SK-N-SH (cell line): ENCODE data around the gene PRSS1. TPM values are rescaled to one million over a fixed set of nuclear protein-coding genes. Genes with fewer than 3 reads are reported as not detected.
"Not testable (repeated sequence)": the region's sequence is repeated elsewhere in the genome, so short reads cannot be mapped to it uniquely, and the experiment has no call there.

Source experiments
- CTCF ChIA-PET: fragments of 300-600, 350-600 bp; formaldehyde crosslinking; extraction: SDS; loops from one replicate; lab custom pipeline; 2021; lab: Yijun Ruan, JAX
- POLR2A ChIA-PET: fragments of 350-600 bp; sonication (Branson Sonifier 250); formaldehyde crosslinking; extraction: SDS; loops from one replicate; lab custom pipeline; 2020; ENCODE audit warnings: antibody characterized with exemption, inconsistent platforms; lab: Yijun Ruan, JAX
- DNase-seq: peaks from one replicate; pipeline ENCODE4 v3.0.0; 2012
- H2AFZ ChIP-seq: fragments of 200-600 bp; sonication (generic); 2 replicates; pipeline ENCODE4 v1.8.1; 2016; ENCODE audit warnings: antibody characterized with exemption, mild to moderate bottlenecking, low read depth
- H3F3A ChIP-seq: fragments of 200-600 bp; sonication (generic); replicated peaks from 2 replicates; pipeline ENCODE3; 2016; ENCODE audit warnings: antibody characterized with exemption, mild to moderate bottlenecking; ENCODE audit not compliant: insufficient read depth
- H3K27ac ChIP-seq, 2 experiments: fragments of 200-500 bp in 1 of 2; fragments of 200-600 bp in 1 of 2; sonication (Bioruptor generic) in 1 of 2; sonication (generic), shearing (Covaris generic) in 1 of 2; 2 replicates each; pipeline versions ENCODE4 v1.5.1 to v1.6.1; 2014 to 2016; ENCODE audit warnings: low read depth in 2 of 2, inconsistent platforms in 1 of 2, low read length in 1 of 2, mild to moderate bottlenecking in 1 of 2, mixed read lengths in 1 of 2
- H3K27me3 ChIP-seq: fragments of 200-600 bp; sonication (generic), shearing (Covaris generic); 2 replicates; pipeline ENCODE4 v1.6.1; 2016; ENCODE audit warnings: mixed run types; ENCODE audit not compliant: insufficient read depth
- H3K36me3 ChIP-seq, 2 experiments: fragments of 200-500 bp in 1 of 2; fragments of 200-600 bp in 1 of 2; sonication (Bioruptor generic) in 1 of 2; sonication (generic) in 1 of 2; replicated peaks in 1 of 2; 2 replicates each; pipeline versions ENCODE3 to v1.5.1; 2014 to 2016; ENCODE audit warnings: low read length in 1 of 2, mild to moderate bottlenecking in 1 of 2; ENCODE audit not compliant: insufficient read depth in 2 of 2, control insufficient read depth in 1 of 2
- H3K4me1 ChIP-seq, 2 experiments: fragments of 200-500 bp in 1 of 2; fragments of 200-600 bp in 1 of 2; sonication (Bioruptor generic) in 1 of 2; sonication (generic), shearing (Covaris generic) in 1 of 2; 2 replicates each; pipeline versions ENCODE4 v1.5.1 to v1.6.1; 2014 to 2016; ENCODE audit warnings: low read depth in 1 of 2, low read length in 1 of 2, mixed run types in 1 of 2; ENCODE audit not compliant: insufficient read depth in 2 of 2, control insufficient read depth in 1 of 2
- H3K4me2 ChIP-seq: fragments of 200-600 bp; sonication (generic), shearing (Covaris generic); 2 replicates; pipeline ENCODE4 v1.6.1; 2017; ENCODE audit warnings: mixed run types
- H3K4me3 ChIP-seq, 2 experiments: fragments of 200-500 bp in 1 of 2; fragments of 200-600 bp in 1 of 2; sonication (Bioruptor generic) in 1 of 2; sonication (generic), shearing (Covaris generic) in 1 of 2; 2 replicates each; pipeline versions ENCODE4 v1.5.1 to v1.8.1; 2014 to 2016; ENCODE audit warnings: low read depth in 2 of 2, inconsistent platforms in 1 of 2, low read length in 1 of 2, mild to moderate bottlenecking in 1 of 2, mixed read lengths in 1 of 2, moderate library complexity in 1 of 2
- H3K79me2 ChIP-seq: fragments of 200-600 bp; sonication (generic); 2 replicates; pipeline ENCODE4 v1.8.1; 2017; ENCODE audit warnings: mild to moderate bottlenecking; ENCODE audit not compliant: insufficient read depth
- H3K9ac ChIP-seq: fragments of 200-600 bp; sonication (generic); 2 replicates; pipeline ENCODE4 v1.6.1; 2017; ENCODE audit warnings: mixed run types
- H3K9me2 ChIP-seq: fragments of 200-600 bp; sonication (generic); 2 replicates; pipeline ENCODE4 v1.6.1; 2017; ENCODE audit warnings: mixed run types
- H3K9me3 ChIP-seq: fragments of 200-600 bp; sonication (generic); 2 replicates; pipeline ENCODE4 v1.6.1; 2017; ENCODE audit warnings: mixed run types, mild to moderate bottlenecking, moderate library complexity
- H4K20me1 ChIP-seq: fragments of 200-600 bp; sonication (generic); 2 replicates; pipeline ENCODE4 v1.6.1; 2017; ENCODE audit warnings: mild to moderate bottlenecking, mixed run types; ENCODE audit not compliant: insufficient read depth
- JUND ChIP-seq: IDR thresholded peaks from 2 replicates; pipeline ENCODE4 v1.4.0; 2012
- NFIC ChIP-seq: IDR thresholded peaks from 2 replicates; pipeline ENCODE4 v1.4.0; 2012; ENCODE audit warnings: borderline replicate concordance
- POLR2AphosphoS5 ChIP-seq: IDR thresholded peaks from 2 replicates; pipeline ENCODE4 v1.6.1; 2012; ENCODE audit warnings: low read depth, low read length
- RAD21 ChIP-seq: IDR thresholded peaks from 2 replicates; pipeline ENCODE4 v1.6.1; 2012; ENCODE audit warnings: mild to moderate bottlenecking, low read length
- REST ChIP-seq: IDR thresholded peaks from 2 replicates; pipeline ENCODE4 v1.6.1; 2012; ENCODE audit warnings: mild to moderate bottlenecking, low read depth, low read length, moderate library complexity
- TEAD4 ChIP-seq: IDR thresholded peaks from 2 replicates; pipeline ENCODE4 v1.4.0; 2012; ENCODE audit warnings: mild to moderate bottlenecking, borderline replicate concordance; ENCODE audit not compliant: insufficient read depth
- USF1 ChIP-seq: IDR thresholded peaks from 2 replicates; pipeline ENCODE4 v1.4.0; 2012; ENCODE audit warnings: low read depth, borderline replicate concordance
- USF2 ChIP-seq: fragments of 150-350 bp; IDR thresholded peaks from 2 replicates; pipeline ENCODE4 v1.6.1; 2017; ENCODE audit warnings: antibody characterized with exemption, low read length, low read depth, borderline replicate concordance
- WGBS: methylation state at CpG from one replicate; pipeline ENCODE4 v1.1.6; 2017; ENCODE audit warnings: low lambda C conversion rate; 5-methylcytosine and 5-hydroxymethylcytosine counted together
- polyA plus RNA-seq, 3 experiments: library from polyadenylated mRNA; depleted of rRNA; stranded (reverse); fragments of >200 nt; gene quantifications; 2 replicates each; pipeline ENCODE4 v1.2.3, GENCODE V29; 2012
- TF ChIP-seq, protein P1 (sequence below): IDR thresholded peaks from 2 replicates; pipeline ENCODE4 v1.4.0; 2012; ENCODE audit warnings: low read depth

PRSS1 gene
- polyA plus RNA-seq, 1 of the 3 experiments (the other 2 are of a cell fraction) = not detected

GRCh38 chr7:142774826-142775225 lies 25.6 kb downstream of the PRSS1 start:
- Histone ChIP-seq H3K9ac (no peak overlapping the region), H3K4me1 (no peaks in the 10 kb centered on the region), H3K79me2 (no peaks in the 10 kb centered on the region), H3K9me3 (no peaks in the 10 kb centered on the region), H3K4me3 (no peak overlapping the region), H3K36me3 (no peaks in the 10 kb centered on the region), H3F3A (peaks cover 3% of the 10 kb centered on the region), H3K9me2 (no peaks in the 10 kb centered on the region), H2AFZ (no peak overlapping the region), H3K4me2 (no peak overlapping the region)
- 28% methylated on average over 8 of the region's 8 CpGs for WGBS
- TF ChIP-seq REST (no peak), RAD21 (no peak), TEAD4 (no peak), USF2 (no peak), JUND (no peak), NFIC (no peak), POLR2AphosphoS5 (no peak), USF1 (no peak)
- TF ChIP-seq, protein P1, sequence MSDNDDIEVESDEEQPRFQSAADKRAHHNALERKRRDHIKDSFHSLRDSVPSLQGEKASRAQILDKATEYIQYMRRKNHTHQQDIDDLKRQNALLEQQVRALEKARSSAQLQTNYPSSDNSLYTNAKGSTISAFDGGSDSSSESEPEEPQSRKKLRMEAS = no peak
- TF ChIP-seq, all 33 proteins: peak for 0
- POLR2A ChIA-PET = no interaction called here
- Histone ChIP-seq H3K27me3 (peaks cover 14% of the 10 kb centered on the region; the same call in 1 of the 2 replicates), H3K27ac (no peak overlapping the region), H4K20me1 (no peaks in the 10 kb centered on the region)
- DNase-seq = no peak
- CTCF ChIA-PET = interaction anchor here (1.1 to 5.5 kb wide), 6 partner anchors 8 to 258 kb away, joined by 3 to 67 read pairs (median 4); no protein-coding TSS in a partner anchor

- H3K27ac ChIP-seq, H3K4me2 ChIP-seq, H3K4me1 ChIP-seq, H3K36me3 ChIP-seq, POLR2A ChIA-PET, H3F3A ChIP-seq, H3K4me3 ChIP-seq, H4K20me1 ChIP-seq, H3K27me3 ChIP-seq, H3K9me2 ChIP-seq, H3K9ac ChIP-seq, H3K79me2 ChIP-seq, DNase-seq, H2AFZ ChIP-seq, H3K9me3 ChIP-seq: not testable (repeated sequence)
- CTCF ChIA-PET = interaction anchor here (1.1 to 5.5 kb wide), 5 partner anchors 7 to 241 kb away, joined by 3 to 67 read pairs (median 4); no protein-coding TSS in a partner anchor
- 50% methylated on average over 6 of the region's 6 CpGs for WGBS
These were observed 26.3 kb downstream of the PRSS1 start for GRCh38 chr7:142775351-142776115.
